ENCODE results near the gene CUL3.

GRCh38 chr2:224518806-224519580 is 66.2 kb downstream of the CUL3 start:
- TF ChIP-seq, protein P1, sequence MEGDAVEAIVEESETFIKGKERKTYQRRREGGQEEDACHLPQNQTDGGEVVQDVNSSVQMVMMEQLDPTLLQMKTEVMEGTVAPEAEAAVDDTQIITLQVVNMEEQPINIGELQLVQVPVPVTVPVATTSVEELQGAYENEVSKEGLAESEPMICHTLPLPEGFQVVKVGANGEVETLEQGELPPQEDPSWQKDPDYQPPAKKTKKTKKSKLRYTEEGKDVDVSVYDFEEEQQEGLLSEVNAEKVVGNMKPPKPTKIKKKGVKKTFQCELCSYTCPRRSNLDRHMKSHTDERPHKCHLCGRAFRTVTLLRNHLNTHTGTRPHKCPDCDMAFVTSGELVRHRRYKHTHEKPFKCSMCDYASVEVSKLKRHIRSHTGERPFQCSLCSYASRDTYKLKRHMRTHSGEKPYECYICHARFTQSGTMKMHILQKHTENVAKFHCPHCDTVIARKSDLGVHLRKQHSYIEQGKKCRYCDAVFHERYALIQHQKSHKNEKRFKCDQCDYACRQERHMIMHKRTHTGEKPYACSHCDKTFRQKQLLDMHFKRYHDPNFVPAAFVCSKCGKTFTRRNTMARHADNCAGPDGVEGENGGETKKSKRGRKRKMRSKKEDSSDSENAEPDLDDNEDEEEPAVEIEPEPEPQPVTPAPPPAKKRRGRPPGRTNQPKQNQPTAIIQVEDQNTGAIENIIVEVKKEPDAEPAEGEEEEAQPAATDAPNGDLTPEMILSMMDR (IDR thresholded peaks at IDR 0.05; ENCODE audit: low read depth, low read length), result no peak
- TF ChIP-seq EZH2phosphoT487 (IDR thresholded peaks at IDR 0.05; ENCODE audit: low read depth), result no peak
